K562 (cell line): ENCODE results near the gene SLC16A1. TPM values are rescaled to one million over a fixed set of nuclear protein-coding genes. Genes with fewer than 3 reads are reported as not detected.

Experiments
- ATAC-seq: fragments of 200-7000 bp; cut with Tn5 transposase; 3 replicates; pipeline ENCODE4 v1.9.1; 2020; ENCODE audit warnings: moderate library complexity
- BruUV-seq: library from RNA; stranded (reverse); fragments of 400-500 nt; replicated peaks from 2 replicates; lab custom pipeline; 2021; lab: Mats Ljungman, UMichigan
- CTCF ChIA-PET: fragments of 300-600 bp; formaldehyde crosslinking; extraction: SDS; loops from one replicate; lab custom pipeline; 2021; ENCODE audit warnings: low intra/inter-chr PET ratio; lab: Yijun Ruan, JAX
- POLR2A ChIA-PET: fragments of 300-600, 350-650 bp; sonication (Branson Sonifier 250); formaldehyde crosslinking; extraction: SDS; loops from one replicate; lab custom pipeline; 2021; ENCODE audit warnings: antibody characterized with exemption, inconsistent platforms; lab: Yijun Ruan, JAX
- DNase-seq, 4 experiments: peaks; one replicate each; pipeline versions ENCODE4 v3.0.0 to v3.0.0-alpha.2; 2011 to 2018; ENCODE audit warnings: low spot score in 3 of 4, mixed read lengths in 3 of 4; ENCODE audit errors: extremely low read depth in 1 of 4
- FAIRE-seq: peaks from 2 replicates; lab custom pipeline; 2011; peaks lifted over from hg19 to GRCh38; lab: Jason Lieb, UNC
- H2AFZ ChIP-seq: 2 replicates; pipeline ENCODE4 v1.6.0; 2011; ENCODE audit warnings: low read depth, low read length, control low read depth, inconsistent platforms
- H3K27ac ChIP-seq: fragments of 200-600 bp; 3 replicates; pipeline ENCODE4 v1.8.0; 2011; ENCODE audit warnings: low read depth, mild to moderate bottlenecking, control low read depth, inconsistent platforms, low read length, moderate library complexity, mixed read lengths; ENCODE audit errors: extremely low read depth
- H3K27me3 ChIP-seq, 2 experiments: fragments of 300-600 bp in 1 of 2; 2 replicates in 1 of 2; 3 replicates in 1 of 2; pipeline versions ENCODE4 v1.6.0 to v1.8.0; 2011; ENCODE audit warnings: inconsistent platforms in 2 of 2, low read length in 2 of 2, mild to moderate bottlenecking in 1 of 2, mixed read lengths in 1 of 2, moderate library complexity in 1 of 2; ENCODE audit not compliant: control insufficient read depth in 2 of 2, insufficient read depth in 2 of 2
- H3K36me3 ChIP-seq: fragments of 300-600 bp; 3 replicates; pipeline ENCODE4 v1.8.0; 2011; ENCODE audit warnings: mild to moderate bottlenecking, low read length, inconsistent platforms; ENCODE audit not compliant: control insufficient read depth, insufficient read depth
- H3K4me1 ChIP-seq, 2 experiments: fragments of 200-600 bp in 1 of 2; replicated peaks in 1 of 2; 2 replicates in 1 of 2; 3 replicates in 1 of 2; pipeline versions ENCODE4 v1.5.1 to v1.8.0; 2011; ENCODE audit warnings: inconsistent platforms in 2 of 2, low read length in 2 of 2, mild to moderate bottlenecking in 1 of 2, mixed read lengths in 1 of 2, moderate library complexity in 1 of 2; ENCODE audit not compliant: control insufficient read depth in 2 of 2, insufficient read depth in 2 of 2
- H3K4me2 ChIP-seq: 2 replicates; pipeline ENCODE4 v1.6.1; 2011; ENCODE audit warnings: low read length, control low read depth, inconsistent platforms, mixed read lengths; ENCODE audit not compliant: insufficient read depth
- H3K4me3 ChIP-seq: fragments of 200-600 bp; sonication (generic), shearing (Covaris generic); 2 replicates; pipeline ENCODE4 v1.5.1; 2016; ENCODE audit warnings: control low read depth, inconsistent platforms
- H3K79me2 ChIP-seq: fragments of 200-600 bp; 3 replicates; pipeline ENCODE4 v1.8.0; 2011; ENCODE audit warnings: low read length, inconsistent platforms; ENCODE audit not compliant: control insufficient read depth, insufficient read depth
- H3K9ac ChIP-seq, 2 experiments: 2 replicates each; pipeline versions ENCODE4 v1.6.0 to v1.6.1; 2011; ENCODE audit warnings: low read depth in 2 of 2, low read length in 2 of 2, control low read depth in 1 of 2, inconsistent platforms in 1 of 2, mild to moderate bottlenecking in 1 of 2, mixed read lengths in 1 of 2; ENCODE audit not compliant: insufficient read depth in 1 of 2
- H3K9me1 ChIP-seq: one replicate; pipeline ENCODE4 v1.6.0; 2011; ENCODE audit warnings: inconsistent platforms, mild to moderate bottlenecking, low read length, moderate library complexity; ENCODE audit not compliant: control insufficient read depth, insufficient read depth
- H3K9me3 ChIP-seq: replicated peaks from 2 replicates; pipeline ENCODE4 v1.5.1; 2011; ENCODE audit warnings: low read depth, low read length, inconsistent platforms; ENCODE audit not compliant: control insufficient read depth, insufficient read depth
- H4K20me1 ChIP-seq: replicated peaks from 2 replicates; pipeline ENCODE4 v1.6.1; 2011; ENCODE audit warnings: low read length, inconsistent platforms, mixed read lengths; ENCODE audit not compliant: control insufficient read depth, insufficient read depth
- ATF1 ChIP-seq, 2 experiments: fragments of 450-650 bp in 1 of 2; IDR thresholded peaks; 2 replicates each; pipeline ENCODE4 v1.6.1; 2016; ENCODE audit warnings: missing compliant biosample characterization in 1 of 2, missing genetic modification characterization in 1 of 2
- CEBPB ChIP-seq: fragments of 450-650 bp; IDR thresholded peaks from 2 replicates; pipeline ENCODE4 v1.6.1; 2016; ENCODE audit warnings: missing genetic modification characterization, missing compliant biosample characterization
- HOMEZ ChIP-seq: fragments of 250-450 bp; sonication (Bioruptor Pico); IDR thresholded peaks from 2 replicates; pipeline ENCODE4 v1.4.0; 2020; ENCODE audit warnings: mild to moderate bottlenecking, moderate library complexity
- KDM1A ChIP-seq, 2 experiments: fragments of 450-650 bp; IDR thresholded peaks; 2 replicates each; pipeline ENCODE4 v1.6.1; 2016; ENCODE audit warnings: mild to moderate bottlenecking in 2 of 2
- POLR3A ChIP-seq: IDR thresholded peaks from 2 replicates; pipeline ENCODE4 v1.6.1; 2011; ENCODE audit warnings: borderline replicate concordance, mild to moderate bottlenecking, moderate library complexity; ENCODE audit not compliant: insufficient read length, insufficient read depth; ENCODE audit errors: extremely low read depth
- ZNF780A ChIP-seq: fragments of 250-450 bp; sonication (Bioruptor Pico); IDR thresholded peaks from 2 replicates; pipeline ENCODE4 v1.5.0; 2021; ENCODE audit warnings: mild to moderate bottlenecking
- WGBS: fragments of 100-300 bp; shearing (Covaris generic); methylation state at CpG from one replicate; pipeline ENCODE4 v1.1.6; 2016; ENCODE audit warnings: low coverage, mixed read lengths; ENCODE audit not compliant: insufficient coverage; ENCODE audit errors: missing lambda C conversion rate; 5-methylcytosine and 5-hydroxymethylcytosine counted together
- in situ Hi-C: fragments of 300-500 bp; cut with MboI; formaldehyde crosslinking; loops from 4 replicates; pipeline ENCODE4 v1.15.0; 2018; ENCODE audit warnings: inconsistent platforms, mixed read lengths
- intact Hi-C: fragments of 100-400 bp; cut with micrococcal nuclease; formaldehyde crosslinking; loops from 2 replicates; pipeline ENCODE4 v1.14.2; 2022
- polyA plus RNA-seq, 8 experiments: library from polyadenylated mRNA; depleted of rRNA in 4 of 8; stranded (reverse) in 5 of 8; unstranded in 3 of 8; fragments of >200 nt; fragmentation: Nextera tagmentation in 2 of 8; fragmentation: Illumina TruSeq in 1 of 8; extraction: Ambion mirVana in 2 of 8; extraction: Trizol in 1 of 8; gene quantifications; 2 replicates each; pipeline versions ENCODE4 v1.2.1 to v1.2.3, GENCODE V29; 2011 to 2014; ENCODE audit warnings: inconsistent platforms in 1 of 8, missing spikeins in 1 of 8
- total RNA-seq, 7 experiments: library from RNA; depleted of rRNA in 6 of 7; stranded (reverse); fragments of >200 nt in 6 of 7; fragmentation: Illumina TruSeq in 2 of 7; extraction: Trizol in 2 of 7; gene quantifications; 2 replicates each; pipeline versions ENCODE4 v1.2.1 to v1.2.3, GENCODE V29; 2011 to 2021; ENCODE audit warnings: low replicate concordance in 1 of 7
- TF ChIP-seq, protein P1 (sequence below), 2 experiments: fragments of 450-650 bp in 1 of 2; sonication (generic) in 1 of 2; formaldehyde crosslinking in 1 of 2; IDR thresholded peaks; 2 replicates each; pipeline versions ENCODE4 v1.7.1 to v1.9.0; 2016 to 2022; ENCODE audit warnings: inconsistent platforms in 1 of 2, mild to moderate bottlenecking in 1 of 2, missing genetic modification reagents in 1 of 2

The SLC16A1 gene
- total and polyA plus RNA-seq, 9 of the 15 experiments (the other 6 are each of a cell fraction or from before 2014, with no cell fraction given), result 73.1 to 244 (median 117) TPM

- Histone ChIP-seq H4K20me1 (no peaks in the 10 kb centered on the region), H3K4me3 (no peak overlapping the region), H3K36me3 (no peaks in the 10 kb centered on the region), H3K4me2 (0 out of 2 replicates have a peak overlapping the region, but pooled peaks have one; percentile 13), H3K79me2 (no peaks in the 10 kb centered on the region), H3K27ac (peak overlapping the region; percentile 36; the same call in 2 of the 3 replicates), H3K9me3 (peaks cover 10% of the 10 kb centered on the region), H3K27me3 (no peaks in the 10 kb centered on the region), H2AFZ (no peak overlapping the region), H3K4me1 (peaks cover 12 to 14% of the 10 kb centered on the region in 2 experiments; a peak in 4 of 5 replicates), H3K9me1 (no peaks in the 10 kb centered on the region), H3K9ac (no peak overlapping the region)
- ATAC-seq (no peak), DNase-seq (no peak), FAIRE-seq (no peak)
- in situ Hi-C loops, result no loop called here
- ChIA-PET CTCF (no interaction called here), POLR2A (interaction anchor here (1.0 to 3.6 kb wide), 4 partner anchors 10 to 153 kb away, joined by 3 to 14 read pairs (median 6); no protein-coding TSS in a partner anchor)
- 48% methylated on average over 3 of the region's 3 CpGs for WGBS
- intact Hi-C loops, result no loop called here
- no TSS peak for BruUV-seq
- TF ChIP-seq ZNF780A (CRISPR knock-in tag) (no peak), POLR3A (no peak), HOMEZ (CRISPR knock-in tag) (no peak), ATF1 (CRISPR knock-in tag; IDR thresholded peaks at IDR 0.05) (no peak), ATF1 (tag; IDR thresholded peaks at IDR 0.05) (no peak), CEBPB (tag) (no peak), KDM1A (IDR thresholded peaks at IDR 0.05) (0 out of 4 replicates have a peak, but pooled peaks of 1 of the 2 experiments have one; percentile 4)
- TF ChIP-seq, protein P1, sequence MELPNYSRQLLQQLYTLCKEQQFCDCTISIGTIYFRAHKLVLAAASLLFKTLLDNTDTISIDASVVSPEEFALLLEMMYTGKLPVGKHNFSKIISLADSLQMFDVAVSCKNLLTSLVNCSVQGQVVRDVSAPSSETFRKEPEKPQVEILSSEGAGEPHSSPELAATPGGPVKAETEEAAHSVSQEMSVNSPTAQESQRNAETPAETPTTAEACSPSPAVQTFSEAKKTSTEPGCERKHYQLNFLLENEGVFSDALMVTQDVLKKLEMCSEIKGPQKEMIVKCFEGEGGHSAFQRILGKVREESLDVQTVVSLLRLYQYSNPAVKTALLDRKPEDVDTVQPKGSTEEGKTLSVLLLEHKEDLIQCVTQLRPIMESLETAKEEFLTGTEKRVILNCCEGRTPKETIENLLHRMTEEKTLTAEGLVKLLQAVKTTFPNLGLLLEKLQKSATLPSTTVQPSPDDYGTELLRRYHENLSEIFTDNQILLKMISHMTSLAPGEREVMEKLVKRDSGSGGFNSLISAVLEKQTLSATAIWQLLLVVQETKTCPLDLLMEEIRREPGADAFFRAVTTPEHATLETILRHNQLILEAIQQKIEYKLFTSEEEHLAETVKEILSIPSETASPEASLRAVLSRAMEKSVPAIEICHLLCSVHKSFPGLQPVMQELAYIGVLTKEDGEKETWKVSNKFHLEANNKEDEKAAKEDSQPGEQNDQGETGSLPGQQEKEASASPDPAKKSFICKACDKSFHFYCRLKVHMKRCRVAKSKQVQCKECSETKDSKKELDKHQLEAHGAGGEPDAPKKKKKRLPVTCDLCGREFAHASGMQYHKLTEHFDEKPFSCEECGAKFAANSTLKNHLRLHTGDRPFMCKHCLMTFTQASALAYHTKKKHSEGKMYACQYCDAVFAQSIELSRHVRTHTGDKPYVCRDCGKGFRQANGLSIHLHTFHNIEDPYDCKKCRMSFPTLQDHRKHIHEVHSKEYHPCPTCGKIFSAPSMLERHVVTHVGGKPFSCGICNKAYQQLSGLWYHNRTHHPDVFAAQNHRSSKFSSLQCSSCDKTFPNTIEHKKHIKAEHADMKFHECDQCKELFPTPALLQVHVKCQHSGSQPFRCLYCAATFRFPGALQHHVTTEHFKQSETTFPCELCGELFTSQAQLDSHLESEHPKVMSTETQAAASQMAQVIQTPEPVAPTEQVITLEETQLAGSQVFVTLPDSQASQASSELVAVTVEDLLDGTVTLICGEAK (IDR thresholded peaks at IDR 0.05), result no peak
- TF ChIP-seq, protein P1 (CRISPR knock-in tag; IDR thresholded peaks at IDR 0.05), result no peak
These were observed 62.0 kb downstream of the SLC16A1 start for GRCh38 chr1:112894010-112894292.
